ENCODE measurements around the gene TP53TG5. TPM values are rescaled to one million over a fixed set of nuclear protein-coding genes. Genes with fewer than 3 reads are reported as not detected.

TP53TG5 gene
- total RNA-seq, 2 experiments from 2014 or later = 0.29 TPM; not detected in 1

- no peak for TF ChIP-seq CTCF (IDR thresholded peaks at IDR 0.05)
- Mint-ChIP-seq H3K27me3 (no peaks in the 10 kb centered on the region), H3K9me3 (no peaks in the 10 kb centered on the region), H3K36me3 (ENCODE audit: low read depth) (no peaks in the 10 kb centered on the region), H3K4me1 (ENCODE audit: low read depth) (peaks cover 53% of the 10 kb centered on the region), H3K4me3 (no peak overlapping the region), H3K27ac (peak overlapping the region; percentile 13)
- POLR2A ChIA-PET = interaction anchor here (1.1 kb wide), 1 partner anchor 31 kb away, joined by 3 read pairs; no protein-coding TSS in a partner anchor
- intact Hi-C loops (cut with micrococcal nuclease) = loop anchor here (5.0 kb wide), 1 partner anchor 46 kb away; no protein-coding TSS in a partner anchor
- CTCF ChIA-PET = interaction anchor here (0.8 to 24.4 kb wide), 10 partner anchors 15 to 91 kb away, joined by 3 to 549 read pairs (median 5); no protein-coding TSS in a partner anchor
- ATAC-seq (no peak), DNase-seq (no peak)
These were observed 19.6 kb downstream of the TP53TG5 start for GRCh38 chr20:45358282-45359068.

GRCh38 chr20:45355209-45356084, 22.7 kb downstream of the TP53TG5 start:
- Mint-ChIP-seq H3K4me1 (ENCODE audit: low read depth) (peaks cover 51% of the 10 kb centered on the region), H3K4me3 (peak overlapping the region; percentile 64), H3K27me3 (no peaks in the 10 kb centered on the region), H3K9me3 (no peaks in the 10 kb centered on the region), H3K36me3 (ENCODE audit: low read depth) (no peaks in the 10 kb centered on the region), H3K27ac (peak overlapping the region; percentile 92)
- ATAC-seq (peak; percentile 76), DNase-seq (peak; percentile 53)
- intact Hi-C loops (cut with micrococcal nuclease) = loop anchor here (5.0 kb wide), 1 partner anchor 43 kb away; no protein-coding TSS in a partner anchor
- CTCF ChIA-PET = interaction anchor here (0.6 to 2.9 kb wide), 10 partner anchors 10 to 416 kb away, joined by 3 to 10 read pairs (median 5); no protein-coding TSS in a partner anchor
- no peak for TF ChIP-seq CTCF (IDR thresholded peaks at IDR 0.05)
- POLR2A ChIA-PET = interaction anchor here (0.8 to 1.6 kb wide), 3 partner anchors 31 to 60 kb away, joined by 3 to 5 read pairs (median 3); no protein-coding TSS in a partner anchor

GRCh38 chr20:45354423-45355208, 23.5 kb downstream of the TP53TG5 start:
- CTCF ChIA-PET = interaction anchor here (0.6 to 2.9 kb wide), 12 partner anchors 8 to 417 kb away, joined by 3 to 10 read pairs (median 5); partner anchors contain the start of gene SYS1
- POLR2A ChIA-PET = interaction anchor here (0.8 to 1.6 kb wide), 2 partner anchors 53 to 60 kb away, joined by 3 to 5 read pairs; no protein-coding TSS in a partner anchor
- DNase-seq = peak; percentile 57
- Mint-ChIP-seq H3K36me3 (ENCODE audit: low read depth) (no peaks in the 10 kb centered on the region), H3K9me3 (no peaks in the 10 kb centered on the region), H3K4me1 (ENCODE audit: low read depth) (peaks cover 52% of the 10 kb centered on the region), H3K27ac (peak overlapping the region; percentile 92), H3K27me3 (no peaks in the 10 kb centered on the region), H3K4me3 (peak overlapping the region; percentile 64)
- ATAC-seq = peak; percentile 50
- TF ChIP-seq CTCF (IDR thresholded peaks at IDR 0.05) = no peak
- intact Hi-C loops (cut with micrococcal nuclease) = loop anchor here (5.0 kb wide), 1 partner anchor 42 kb away; no protein-coding TSS in a partner anchor

- POLR2A ChIA-PET = interaction anchor here (0.9 kb wide), 1 partner anchor 18 kb away, joined by 3 read pairs; no protein-coding TSS in a partner anchor
- H3K4me3 Mint-ChIP-seq = peak overlapping the region; percentile 64
These were observed 24.4 kb downstream of the TP53TG5 start for GRCh38 chr20:45353746-45354145.

More at GRCh38 chr20:45353746-45354145, 24.4 kb downstream of the TP53TG5 start:
- Mint-ChIP-seq H3K4me1 (ENCODE audit: low read depth) (peaks cover 52% of the 10 kb centered on the region), H3K27me3 (no peaks in the 10 kb centered on the region), H3K36me3 (ENCODE audit: low read depth) (no peaks in the 10 kb centered on the region), H3K9me3 (no peaks in the 10 kb centered on the region), H3K27ac (peak overlapping the region; percentile 92)
- ATAC-seq (no peak), DNase-seq (no peak)
- TF ChIP-seq CTCF (IDR thresholded peaks at IDR 0.05) = no peak
- CTCF ChIA-PET = interaction anchor here (1.1 to 2.4 kb wide), 7 partner anchors 9 to 100 kb away, joined by 4 to 9 read pairs (median 5); partner anchors contain the start of gene SYS1
- intact Hi-C loops (cut with micrococcal nuclease) = no loop called here

Measured in activated CD8-positive, alpha-beta T cell treated with anti-CD3 and anti-CD28 coated beads for 36 hours (primary cell).